Ishikawa (cell line): ENCODE data around the gene IL1F10.

Source experiments
- CEBPB ChIP-seq: IDR thresholded peaks from 2 replicates; pipeline ENCODE4 v1.6.1; 2012
- CREB1 ChIP-seq: IDR thresholded peaks from 2 replicates; pipeline ENCODE4 v1.6.1; 2012; ENCODE audit warnings: low read depth
- FOXM1 ChIP-seq: IDR thresholded peaks from 2 replicates; pipeline ENCODE4 v1.6.1; 2012; ENCODE audit warnings: low read depth, borderline replicate concordance
- NFIC ChIP-seq: IDR thresholded peaks from 2 replicates; pipeline ENCODE4 v1.6.1; 2012
- RAD21 ChIP-seq: IDR thresholded peaks from 2 replicates; pipeline ENCODE4 v1.6.1; 2012; ENCODE audit warnings: low read depth
- TAF1 ChIP-seq: IDR thresholded peaks from 2 replicates; pipeline ENCODE4 v1.6.1; 2012; ENCODE audit warnings: low read depth, mild to moderate bottlenecking
- YY1 ChIP-seq: IDR thresholded peaks from 2 replicates; pipeline ENCODE4 v1.6.1; 2012; ENCODE audit warnings: low read depth

- TF ChIP-seq TAF1: no peak
- no peak for TF ChIP-seq RAD21
- no peak for TF ChIP-seq YY1
- TF ChIP-seq NFIC: no peak
- TF ChIP-seq FOXM1: no peak
- no peak for TF ChIP-seq CEBPB
- no peak for TF ChIP-seq CREB1
These were observed 9.3 kb downstream of the IL1F10 start for GRCh38 chr2:113076954-113077669.
